MM.1S (cell line): ENCODE measurements around the gene FAR2.

ENCODE experiments used
- EZH2 ChIP-seq: fragments of 300-600 bp; sonication (generic); optimal IDR thresholded peaks from 2 replicates; pipeline ENCODE3; 2017; ENCODE audit warnings: low read depth, mild to moderate bottlenecking, antibody characterized with exemption, low read length, mixed read lengths
- EZH2phosphoT487 ChIP-seq: fragments of 300-600 bp; sonication (generic); IDR thresholded peaks from 2 replicates; pipeline ENCODE4 v1.6.1; 2018; ENCODE audit warnings: antibody characterized with exemption, low read length
- TF ChIP-seq, protein P1 (sequence below): fragments of 300-600 bp; sonication (generic); IDR thresholded peaks from 2 replicates; pipeline ENCODE4 v1.5.1; 2016; ENCODE audit warnings: antibody characterized with exemption, low read length, mixed read lengths

DNA sequence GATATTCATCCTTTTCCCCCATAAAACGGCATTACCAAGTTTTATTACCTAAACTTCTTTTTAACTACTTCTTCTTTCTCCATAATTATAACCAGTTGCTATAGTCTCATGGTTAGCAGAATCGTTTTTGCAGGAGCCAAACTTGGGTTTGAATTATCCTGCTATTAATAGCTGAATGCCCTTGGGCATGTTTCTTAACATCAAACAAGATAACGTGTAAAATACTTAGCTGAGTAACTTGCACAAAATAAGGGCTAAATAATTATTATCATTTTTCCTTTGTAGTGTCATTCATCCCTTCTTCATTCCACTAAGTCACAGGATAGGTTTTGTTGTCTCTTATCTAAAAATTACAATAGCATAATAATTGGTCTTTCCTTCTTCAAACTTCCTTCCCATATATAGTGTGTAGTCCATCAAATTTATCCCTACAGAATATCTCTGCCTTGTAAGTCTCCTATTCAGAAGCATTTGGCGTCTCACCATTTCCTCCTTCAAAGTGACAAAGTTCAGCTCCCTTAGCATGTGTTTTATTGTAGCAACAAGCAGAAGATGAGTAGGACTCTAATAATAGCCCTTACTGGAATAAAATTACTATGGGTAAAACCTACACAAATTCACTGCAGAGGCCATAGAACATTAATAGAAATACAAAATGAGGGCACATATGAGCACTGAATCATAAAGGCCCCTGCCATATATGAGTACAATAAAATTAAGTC is 63.8 kb downstream of the FAR2 start:
- TF ChIP-seq, protein P1, sequence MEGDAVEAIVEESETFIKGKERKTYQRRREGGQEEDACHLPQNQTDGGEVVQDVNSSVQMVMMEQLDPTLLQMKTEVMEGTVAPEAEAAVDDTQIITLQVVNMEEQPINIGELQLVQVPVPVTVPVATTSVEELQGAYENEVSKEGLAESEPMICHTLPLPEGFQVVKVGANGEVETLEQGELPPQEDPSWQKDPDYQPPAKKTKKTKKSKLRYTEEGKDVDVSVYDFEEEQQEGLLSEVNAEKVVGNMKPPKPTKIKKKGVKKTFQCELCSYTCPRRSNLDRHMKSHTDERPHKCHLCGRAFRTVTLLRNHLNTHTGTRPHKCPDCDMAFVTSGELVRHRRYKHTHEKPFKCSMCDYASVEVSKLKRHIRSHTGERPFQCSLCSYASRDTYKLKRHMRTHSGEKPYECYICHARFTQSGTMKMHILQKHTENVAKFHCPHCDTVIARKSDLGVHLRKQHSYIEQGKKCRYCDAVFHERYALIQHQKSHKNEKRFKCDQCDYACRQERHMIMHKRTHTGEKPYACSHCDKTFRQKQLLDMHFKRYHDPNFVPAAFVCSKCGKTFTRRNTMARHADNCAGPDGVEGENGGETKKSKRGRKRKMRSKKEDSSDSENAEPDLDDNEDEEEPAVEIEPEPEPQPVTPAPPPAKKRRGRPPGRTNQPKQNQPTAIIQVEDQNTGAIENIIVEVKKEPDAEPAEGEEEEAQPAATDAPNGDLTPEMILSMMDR, result no peak
- no peak for TF ChIP-seq EZH2
- no peak for TF ChIP-seq EZH2phosphoT487
